KOPT-K1 (cell line): ENCODE data around the gene FKBP14.
"Not testable (repeated sequence)": the region's sequence is repeated elsewhere in the genome, so short reads cannot be mapped to it uniquely, and the experiment has no call there.

Experiments
- H3K27ac ChIP-seq: fragments of 200-600 bp; sonication (generic); 2 replicates; pipeline ENCODE4 v1.5.1; 2016; ENCODE audit warnings: antibody characterized with exemption, mild to moderate bottlenecking, low read depth, low read length; ENCODE audit not compliant: poor library complexity, severe bottlenecking
- H3K36me3 ChIP-seq: fragments of 200-600 bp; sonication (generic); 2 replicates; pipeline ENCODE4 v1.5.1; 2017; ENCODE audit warnings: antibody characterized with exemption, mild to moderate bottlenecking, low read length, moderate library complexity; ENCODE audit not compliant: insufficient read depth
- H3K9me3 ChIP-seq: fragments of 200-600 bp; sonication (generic); 2 replicates; pipeline ENCODE4 v1.5.1; 2017; ENCODE audit warnings: antibody characterized with exemption, low read length, mild to moderate bottlenecking; ENCODE audit not compliant: insufficient read depth, poor library complexity, severe bottlenecking

FKBP14 gene

GRCh38 chr7:30026229-30027064, at the start of gene FKBP14:
Gene FKBP14 (minus strand): TSS chr7:30026702. CDS start chr7:30026508, 194 bp downstream.
- Histone ChIP-seq H3K36me3 (no peaks in the 10 kb centered on the region), H3K27ac (peak within 1 kb of the TSS; percentile 63), H3K9me3 (no peaks in the 10 kb centered on the region)

DNA sequence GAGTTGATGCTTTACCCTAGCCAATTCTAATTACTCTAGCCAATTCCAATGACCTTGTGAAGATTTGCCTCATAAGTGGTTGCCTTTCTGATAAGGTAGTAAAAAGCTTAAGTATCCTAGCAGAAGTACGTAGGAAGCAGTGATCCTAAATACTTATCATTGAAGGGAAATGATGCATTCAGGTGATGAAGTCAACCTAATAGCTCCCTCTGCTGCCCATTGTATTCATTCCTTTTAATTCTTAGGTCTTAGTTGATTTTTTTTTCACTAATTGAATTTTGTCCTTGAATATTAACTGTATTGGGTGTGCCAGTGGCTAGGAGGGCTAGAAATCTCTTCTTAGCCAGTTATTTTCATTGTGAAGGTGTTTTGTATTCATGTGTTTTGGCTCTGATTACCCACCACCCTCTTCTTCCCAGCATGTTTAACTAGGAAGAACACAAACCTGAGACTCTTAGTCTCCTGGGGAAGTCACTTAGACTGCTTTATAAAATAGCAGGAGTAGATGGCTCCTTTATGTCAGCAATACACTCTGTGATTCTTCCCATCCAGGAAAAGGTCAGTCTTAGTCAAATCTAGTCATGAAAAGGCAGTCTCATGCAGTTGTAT, 48.0 kb upstream of the FKBP14 start:
- H3K27ac ChIP-seq, result no peak overlapping the region
- H3K9me3 ChIP-seq, result no peaks in the 10 kb centered on the region
- peaks cover 18% of the 10 kb centered on the region; the same call in 1 of the 2 replicates for H3K36me3 ChIP-seq

DNA sequence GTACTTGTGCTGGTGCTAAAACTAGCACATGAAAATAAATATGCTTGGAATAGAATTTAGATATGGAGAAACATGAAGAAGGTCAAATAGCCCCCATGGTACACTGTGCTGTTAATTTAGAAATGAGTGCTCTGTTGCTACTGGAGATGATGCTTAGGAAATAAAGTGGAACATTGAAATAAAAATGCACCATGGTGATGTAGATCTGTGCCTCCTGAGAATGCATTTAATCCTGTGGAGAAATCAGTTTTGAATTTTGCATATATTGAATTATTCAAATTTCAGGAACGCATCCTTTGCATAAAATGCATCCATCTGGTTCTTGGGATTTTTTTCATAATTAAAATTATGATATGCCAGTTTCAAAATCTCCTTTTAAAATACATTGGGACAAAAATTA, 46.2 kb upstream of the FKBP14 start:
- Histone ChIP-seq H3K36me3 (peaks cover 8% of the 10 kb centered on the region; the same call in 1 of the 2 replicates), H3K9me3 (no peaks in the 10 kb centered on the region)

GRCh38 chr7:30070052-30070451, 43.5 kb upstream of the FKBP14 start:
- H3K9me3 ChIP-seq, result no peaks in the 10 kb centered on the region
- H3K36me3 ChIP-seq, result peaks cover 8% of the 10 kb centered on the region; the same call in 1 of the 2 replicates
- H3K27ac ChIP-seq, result no peak overlapping the region

More for the DNA sequence above, 46.2 kb upstream of the FKBP14 start:
- H3K27ac ChIP-seq, result no peak overlapping the region

GRCh38 chr7:30069096-30069867, 42.8 kb upstream of the FKBP14 start:
- no peaks in the 10 kb centered on the region for H3K9me3 ChIP-seq
- peaks cover 8% of the 10 kb centered on the region; the same call in 1 of the 2 replicates for H3K36me3 ChIP-seq
- H3K27ac ChIP-seq, result no peak overlapping the region

- peaks cover 18% of the 10 kb centered on the region; the same call in 1 of the 2 replicates for H3K36me3 ChIP-seq
- H3K9me3 ChIP-seq, result no peaks in the 10 kb centered on the region
- H3K27ac ChIP-seq, result no peak overlapping the region
These were observed 41.6 kb upstream of the FKBP14 start for GRCh38 chr7:30068117-30068516.

DNA sequence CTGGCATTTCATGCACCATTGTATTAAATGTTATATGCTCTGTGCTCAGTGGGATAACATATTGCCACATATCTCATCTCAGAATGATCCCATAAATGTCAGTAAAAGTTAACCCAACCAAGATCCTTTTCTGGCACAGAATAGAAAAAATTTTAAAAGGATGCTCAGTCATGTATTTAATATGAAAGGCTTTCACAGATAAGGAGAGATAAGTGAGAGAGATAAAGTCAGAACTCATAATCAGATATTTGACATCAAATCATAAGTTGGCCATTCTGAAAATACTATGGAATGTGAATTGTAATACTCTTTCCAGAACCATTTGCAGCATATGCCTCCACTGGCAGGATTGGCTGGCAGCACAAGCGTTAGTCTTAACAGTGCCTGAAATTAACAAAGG, 40.2 kb upstream of the FKBP14 start:
- no peaks in the 10 kb centered on the region for H3K9me3 ChIP-seq
- H3K27ac ChIP-seq, result no peak overlapping the region
- peaks cover 23% of the 10 kb centered on the region; the same call in 1 of the 2 replicates for H3K36me3 ChIP-seq

DNA sequence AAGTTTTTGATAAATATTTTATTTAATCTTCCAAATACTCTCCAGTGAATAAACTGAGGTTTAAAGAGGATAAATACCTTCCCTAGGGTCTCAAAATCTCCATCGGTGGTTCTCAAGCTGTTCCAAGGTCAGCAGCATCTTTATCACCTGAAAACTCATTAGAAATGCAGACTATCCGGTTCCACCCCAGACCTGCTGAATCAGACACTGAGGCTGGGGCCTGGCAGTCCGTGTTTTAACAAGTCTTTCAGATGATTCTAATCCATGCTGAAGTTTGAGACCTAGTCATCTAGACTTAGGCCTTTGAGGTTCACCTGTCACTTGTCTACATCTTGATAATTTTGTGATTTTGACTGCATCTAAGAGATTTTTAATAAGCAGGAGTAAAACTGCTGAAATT, 39.2 kb upstream of the FKBP14 start:
- H3K36me3 ChIP-seq, result peaks cover 17% of the 10 kb centered on the region; the same call in 1 of the 2 replicates
- no peak overlapping the region for H3K27ac ChIP-seq
- no peaks in the 10 kb centered on the region for H3K9me3 ChIP-seq

- no peak overlapping the region for H3K27ac ChIP-seq
These were observed 36.1 kb upstream of the FKBP14 start for GRCh38 chr7:30062587-30062986.

GRCh38 chr7:30061786-30062185, 35.3 kb upstream of the FKBP14 start:
- peaks cover 26% of the 10 kb centered on the region for H3K36me3 ChIP-seq
- not testable (repeated sequence) for H3K9me3 ChIP-seq, H3K27ac ChIP-seq

More at GRCh38 chr7:30062587-30062986, 36.1 kb upstream of the FKBP14 start:
- H3K9me3 ChIP-seq, result no peaks in the 10 kb centered on the region
- H3K36me3 ChIP-seq, result peaks cover 26% of the 10 kb centered on the region

DNA sequence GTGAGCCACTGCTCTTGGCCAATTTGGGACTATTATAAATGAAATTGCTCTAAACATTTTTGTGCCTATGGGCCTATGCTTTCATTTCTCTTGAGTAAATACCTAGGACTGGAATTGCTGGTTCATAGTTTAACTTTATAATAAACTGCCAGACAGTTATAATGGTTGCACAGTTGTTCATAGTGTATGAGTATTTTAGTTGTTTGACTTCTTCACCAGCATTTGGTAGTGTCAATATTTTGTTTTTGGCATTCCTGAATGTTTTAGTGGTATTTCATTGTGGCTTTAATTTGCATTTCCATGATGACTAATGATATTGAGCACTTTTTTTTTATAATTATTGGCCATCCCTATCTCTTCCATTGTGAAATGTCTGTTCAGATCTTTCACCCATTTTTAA, 31.2 kb upstream of the FKBP14 start:
- peaks cover 40% of the 10 kb centered on the region for H3K36me3 ChIP-seq
- H3K27ac ChIP-seq, result no peak overlapping the region

DNA sequence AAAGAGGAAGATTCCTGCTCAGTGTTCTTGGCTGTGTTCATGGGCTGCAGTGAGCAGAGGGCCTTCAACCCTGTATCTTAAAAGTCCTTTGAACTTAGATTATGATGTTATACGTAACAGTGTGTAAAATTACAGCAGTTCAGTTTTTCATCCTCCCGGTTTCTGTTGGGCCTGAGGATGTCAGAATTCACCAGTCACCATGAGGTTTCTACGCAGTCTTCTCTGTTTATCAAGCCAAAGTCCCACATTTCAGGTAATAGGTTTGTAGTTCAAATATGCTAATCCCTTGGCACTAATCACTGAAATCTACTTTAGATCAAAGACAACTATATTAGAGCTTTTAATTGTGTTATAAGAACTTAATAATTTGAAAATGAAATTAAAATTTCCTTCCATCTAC, 26.6 kb upstream of the FKBP14 start:
- H3K9me3 ChIP-seq, result no peaks in the 10 kb centered on the region
- peaks cover 47% of the 10 kb centered on the region for H3K36me3 ChIP-seq
- no peak overlapping the region for H3K27ac ChIP-seq

More for the DNA sequence above, 31.2 kb upstream of the FKBP14 start:
- no peaks in the 10 kb centered on the region for H3K9me3 ChIP-seq

GRCh38 chr7:30049173-30049572, 22.7 kb upstream of the FKBP14 start:
- Histone ChIP-seq H3K36me3 (peaks cover 49% of the 10 kb centered on the region), H3K27ac (no peak overlapping the region), H3K9me3 (no peaks in the 10 kb centered on the region)

DNA sequence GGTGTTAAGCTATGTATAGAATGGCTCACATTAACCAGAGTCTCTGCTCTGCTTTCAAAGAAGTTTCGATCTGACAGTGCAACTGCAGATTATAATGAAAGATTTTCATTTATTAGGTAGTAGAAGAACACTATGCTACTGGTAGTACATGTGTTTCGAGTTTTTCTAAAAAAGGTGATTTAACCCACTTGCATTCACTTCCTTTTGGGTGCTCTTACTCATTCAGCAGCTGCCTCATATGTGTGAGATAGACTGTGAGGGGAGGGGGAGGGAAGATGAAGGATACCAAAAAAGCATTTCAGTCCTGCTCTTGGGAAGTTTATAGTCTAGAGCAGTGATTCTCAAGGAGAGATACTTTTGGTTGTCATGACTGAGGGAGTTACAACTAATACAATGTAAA, 22.1 kb upstream of the FKBP14 start:
- Histone ChIP-seq H3K9me3 (no peaks in the 10 kb centered on the region), H3K27ac (no peak overlapping the region), H3K36me3 (peaks cover 43% of the 10 kb centered on the region)

DNA sequence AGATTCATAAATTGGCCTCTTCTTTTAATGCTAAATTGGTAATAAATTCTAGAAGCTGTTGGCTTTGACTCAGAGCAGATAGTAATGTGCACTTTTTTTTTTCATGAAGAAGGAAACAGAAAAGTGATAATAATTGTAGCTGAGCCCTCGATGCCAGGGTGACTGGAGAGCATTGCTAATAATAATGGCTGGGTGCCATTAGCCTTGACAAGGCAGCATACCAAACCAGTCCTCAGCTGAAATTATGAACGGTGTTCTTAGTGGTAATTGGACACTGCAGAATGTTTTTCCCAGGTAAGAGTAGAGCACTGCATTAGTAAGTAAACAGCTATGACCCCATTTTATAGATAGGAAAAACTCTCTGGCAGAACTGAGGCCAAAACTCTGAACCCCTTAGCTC, 20.6 kb upstream of the FKBP14 start:
- Histone ChIP-seq H3K27ac (no peak overlapping the region), H3K36me3 (peaks cover 35% of the 10 kb centered on the region), H3K9me3 (peaks cover 5% of the 10 kb centered on the region)
